Transverse colon (tissue), 3 donors: ENCODE data around the gene STAG2.

Source experiments
- EP300 ChIP-seq: sonication (generic); formaldehyde crosslinking; IDR thresholded peaks from one replicate; pipeline ENCODE4 v1.6.1; 2017; ENCODE audit warnings: antibody characterized with exemption, low read depth
- POLR2A ChIP-seq: fragments of 450-650 bp; IDR thresholded peaks from one replicate; pipeline ENCODE4 v1.6.1; 2016; ENCODE audit warnings: antibody characterized with exemption, mild to moderate bottlenecking, moderate library complexity
- TF ChIP-seq, protein P1 (sequence below), 5 experiments: fragments of 200-600 bp in 3 of 5; fragments of 450-650 bp in 2 of 5; sonication (generic) in 3 of 5; IDR thresholded peaks; 1 replicate in 2 of 5; 2 replicates in 3 of 5; pipeline ENCODE4 v1.5.1; 2016 to 2017; ENCODE audit warnings: antibody characterized with exemption in 5 of 5, inconsistent platforms in 3 of 5, mild to moderate bottlenecking in 2 of 5, moderate library complexity in 1 of 5

DNA sequence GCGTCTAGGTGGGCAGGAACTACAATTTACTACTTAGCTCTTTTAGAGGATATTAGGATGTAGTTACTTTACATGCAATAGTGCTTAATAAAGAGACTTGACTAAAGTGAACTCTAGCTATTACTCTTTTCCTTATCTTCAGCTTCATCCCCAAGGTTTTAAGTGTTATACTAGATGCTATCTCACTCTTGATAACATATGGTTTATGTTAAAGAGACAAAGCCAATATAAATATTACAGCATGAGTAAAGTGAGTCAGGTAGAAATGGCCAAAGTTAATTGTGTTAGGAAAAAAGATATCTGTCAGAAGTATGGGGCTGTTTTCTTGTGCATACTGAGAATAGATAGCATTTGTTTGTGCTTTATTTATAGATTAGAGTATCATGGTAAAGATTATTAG lies 80.5 kb downstream of the STAG2 start:
- no peak for TF ChIP-seq EP300
- TF ChIP-seq, protein P1, sequence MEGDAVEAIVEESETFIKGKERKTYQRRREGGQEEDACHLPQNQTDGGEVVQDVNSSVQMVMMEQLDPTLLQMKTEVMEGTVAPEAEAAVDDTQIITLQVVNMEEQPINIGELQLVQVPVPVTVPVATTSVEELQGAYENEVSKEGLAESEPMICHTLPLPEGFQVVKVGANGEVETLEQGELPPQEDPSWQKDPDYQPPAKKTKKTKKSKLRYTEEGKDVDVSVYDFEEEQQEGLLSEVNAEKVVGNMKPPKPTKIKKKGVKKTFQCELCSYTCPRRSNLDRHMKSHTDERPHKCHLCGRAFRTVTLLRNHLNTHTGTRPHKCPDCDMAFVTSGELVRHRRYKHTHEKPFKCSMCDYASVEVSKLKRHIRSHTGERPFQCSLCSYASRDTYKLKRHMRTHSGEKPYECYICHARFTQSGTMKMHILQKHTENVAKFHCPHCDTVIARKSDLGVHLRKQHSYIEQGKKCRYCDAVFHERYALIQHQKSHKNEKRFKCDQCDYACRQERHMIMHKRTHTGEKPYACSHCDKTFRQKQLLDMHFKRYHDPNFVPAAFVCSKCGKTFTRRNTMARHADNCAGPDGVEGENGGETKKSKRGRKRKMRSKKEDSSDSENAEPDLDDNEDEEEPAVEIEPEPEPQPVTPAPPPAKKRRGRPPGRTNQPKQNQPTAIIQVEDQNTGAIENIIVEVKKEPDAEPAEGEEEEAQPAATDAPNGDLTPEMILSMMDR (IDR thresholded peaks at IDR 0.05) = no peak
- no peak for TF ChIP-seq POLR2A
